Ovary (tissue), 9 donors: ENCODE data around the gene PCDHB5. TPM values are rescaled to one million over a fixed set of nuclear protein-coding genes. Genes with fewer than 3 reads are reported as not detected.
"Not testable (repeated sequence)": the region's sequence is repeated elsewhere in the genome, so short reads cannot be mapped to it uniquely, and the experiment has no call there.

Experiments used
- DNase-seq, 5 donors: peaks; one replicate each; pipeline ENCODE4 v3.0.0-alpha.2; 2019 to 2020
- H3K27ac ChIP-seq, 2 donors: fragments of 200-600 bp; one replicate each; pipeline versions ENCODE4 v1.5.1 to v1.8.0; 2019 to 2022
- H3K27me3 ChIP-seq: fragments of 200-600 bp; one replicate; pipeline ENCODE4 v1.8.0; 2022
- H3K36me3 ChIP-seq: fragments of 200-600 bp; sonication (generic); one replicate; pipeline ENCODE4 v1.5.1; 2019
- H3K4me1 ChIP-seq: one replicate; pipeline ENCODE4 v1.8.1; 2013; ENCODE audit warnings: mild to moderate bottlenecking, moderate library complexity; ENCODE audit not compliant: insufficient read depth
- H3K4me3 ChIP-seq: fragments of 200-600 bp; sonication (generic); one replicate; pipeline ENCODE4 v1.5.1; 2017
- H3K9me3 ChIP-seq, 2 donors: fragments of 200-600 bp in 1 of 2; sonication (generic) in 1 of 2; one replicate each; pipeline versions ENCODE4 v1.5.1 to v1.8.1; 2013 to 2019; ENCODE audit warnings: mild to moderate bottlenecking in 1 of 2, moderate library complexity in 1 of 2
- EP300 ChIP-seq: sonication (generic); formaldehyde crosslinking; IDR thresholded peaks from one replicate; pipeline ENCODE4 v1.6.1; 2017; ENCODE audit warnings: antibody characterized with exemption
- POLR2A ChIP-seq: fragments of 450-650 bp; IDR thresholded peaks from one replicate; pipeline ENCODE4 v1.6.1; 2017; ENCODE audit warnings: antibody characterized with exemption, mild to moderate bottlenecking, moderate library complexity
- WGBS, 3 donors: extraction: QIAGEN DNeasy Blood & Tissue Kit in 1 of 3; methylation state at CpG; one replicate each; pipeline versions ENCODE4 v1.1.5 to v1.1.7; 2013 to 2017; 5-methylcytosine and 5-hydroxymethylcytosine counted together
- intact Hi-C, 4 donors: fragments of 100-400 bp; cut with DNase I; formaldehyde crosslinking; loops; one replicate each; pipeline versions ENCODE4 v1.11.0 to v1.15.1; 2022 to 2023
- polyA plus RNA-seq, 2 donors: library from polyadenylated mRNA; stranded (reverse); fragments of 200-250 nt in 1 of 2; fragments of 350-450 nt in 1 of 2; fragmentation: Illumina TruSeq in 1 of 2; extraction: RNeasy Lipid Tissue Mini Kit (QIAGEN cat#74804) in 1 of 2; gene quantifications; one replicate each; pipeline ENCODE4 v1.2.3, GENCODE V29; 2013 to 2014
- total RNA-seq, 7 donors: library from RNA; depleted of rRNA in 2 of 7; stranded (reverse); fragments of >200 nt in 2 of 7; fragmentation: NEBNext Ultra II Directional in 3 of 7; extraction: Animal tissue kit (Norgen Biotek cat#: 25700) in 3 of 7; gene quantifications; one replicate each; pipeline versions ENCODE4 v1.1.0 to v1.2.4, GENCODE V29; 2016 to 2023
- TF ChIP-seq, protein P1 (sequence below), 3 donors: fragments of 450-650 bp in 2 of 3; fragments of 200-600 bp in 1 of 3; IDR thresholded peaks; one replicate each; pipeline versions ENCODE4 v1.5.1 to v1.8.0; 2016 to 2022; ENCODE audit warnings: antibody characterized with exemption in 3 of 3, mild to moderate bottlenecking in 1 of 3
- donor health status: DM: no; HTN: no; CAD: no; lungs with moderate emphysema.
- donor health status: DM: no; HTN: no; CAD: no.
- donor health status: Bipolar disorder and iron deficiency.
- donor health status: DM: yes; HTN: yes; CAD: no.
- donor health status: DM: no; HTN: no; CAD: no.
- donor health status: DM: yes; HTN: yes; CAD: no.

The PCDHB5 gene
- total and polyA plus RNA-seq, 9 donors: 7.3 to 16.2 (median 10.3) TPM

- WGBS, 3 donors: 12 to 21% (median 17%) methylated on average over 19 of the region's 19 CpGs
- no peak within 1 kb of the TSS for H3K27ac ChIP-seq
- H3K4me1 ChIP-seq: no peaks in the 10 kb centered on the region
- TF ChIP-seq, protein P1, sequence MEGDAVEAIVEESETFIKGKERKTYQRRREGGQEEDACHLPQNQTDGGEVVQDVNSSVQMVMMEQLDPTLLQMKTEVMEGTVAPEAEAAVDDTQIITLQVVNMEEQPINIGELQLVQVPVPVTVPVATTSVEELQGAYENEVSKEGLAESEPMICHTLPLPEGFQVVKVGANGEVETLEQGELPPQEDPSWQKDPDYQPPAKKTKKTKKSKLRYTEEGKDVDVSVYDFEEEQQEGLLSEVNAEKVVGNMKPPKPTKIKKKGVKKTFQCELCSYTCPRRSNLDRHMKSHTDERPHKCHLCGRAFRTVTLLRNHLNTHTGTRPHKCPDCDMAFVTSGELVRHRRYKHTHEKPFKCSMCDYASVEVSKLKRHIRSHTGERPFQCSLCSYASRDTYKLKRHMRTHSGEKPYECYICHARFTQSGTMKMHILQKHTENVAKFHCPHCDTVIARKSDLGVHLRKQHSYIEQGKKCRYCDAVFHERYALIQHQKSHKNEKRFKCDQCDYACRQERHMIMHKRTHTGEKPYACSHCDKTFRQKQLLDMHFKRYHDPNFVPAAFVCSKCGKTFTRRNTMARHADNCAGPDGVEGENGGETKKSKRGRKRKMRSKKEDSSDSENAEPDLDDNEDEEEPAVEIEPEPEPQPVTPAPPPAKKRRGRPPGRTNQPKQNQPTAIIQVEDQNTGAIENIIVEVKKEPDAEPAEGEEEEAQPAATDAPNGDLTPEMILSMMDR (IDR thresholded peaks at IDR 0.05): no peak
- TF ChIP-seq POLR2A (no peak), EP300 (no peak)
- H3K27me3 ChIP-seq: no peaks in the 10 kb centered on the region
- peak within 1 kb of the TSS; percentile 12 for H3K4me3 ChIP-seq
- no peaks in the 10 kb centered on the region for H3K36me3 ChIP-seq
- DNase-seq: peak; percentile 32 to 65 (median 47)
- intact Hi-C loops: no loop called here
- peaks cover 0 to 25% of the 10 kb centered on the region in 2 donors for H3K9me3 ChIP-seq
Observed at GRCh38 chr5:141100243-141100805, 34.7 kb upstream of the PCDHB5 start, which contains the start of gene PCDHB3. TSS of gene PCDHB3 (plus strand) at chr5:141100473. CDS start at chr5:141100650, 177 bp downstream.

GRCh38 chr5:141101059-141101458 lies 33.9 kb upstream of the PCDHB5 start:
- 28 to 48% (median 43%) methylated on average over 20 of the region's 20 CpGs for WGBS, 3 donors
- no peak overlapping the region for H3K4me3 ChIP-seq
- intact Hi-C loops: no loop called here
- H3K9me3 ChIP-seq: peaks cover 0 to 21% of the 10 kb centered on the region in 2 donors
- no peaks in the 10 kb centered on the region for H3K27me3 ChIP-seq
- no peaks in the 10 kb centered on the region for H3K36me3 ChIP-seq
- DNase-seq: no peak
- H3K27ac ChIP-seq: no peak overlapping the region
- H3K4me1 ChIP-seq: no peaks in the 10 kb centered on the region
- TF ChIP-seq, protein P1 (IDR thresholded peaks at IDR 0.05): no peak

- H3K27me3 ChIP-seq, DNase-seq, intact Hi-C loops, H3K27ac ChIP-seq, H3K36me3 ChIP-seq, H3K4me3 ChIP-seq, H3K4me1 ChIP-seq: not testable (repeated sequence)
- peaks cover 0 to 18% of the 10 kb centered on the region in 2 donors for H3K9me3 ChIP-seq
- WGBS, 3 donors: 34 to 44% (median 42%) methylated on average over 8 to 37 of the region's 39 CpGs
Observed at GRCh38 chr5:141102070-141102469, 32.9 kb upstream of the PCDHB5 start.

DNA sequence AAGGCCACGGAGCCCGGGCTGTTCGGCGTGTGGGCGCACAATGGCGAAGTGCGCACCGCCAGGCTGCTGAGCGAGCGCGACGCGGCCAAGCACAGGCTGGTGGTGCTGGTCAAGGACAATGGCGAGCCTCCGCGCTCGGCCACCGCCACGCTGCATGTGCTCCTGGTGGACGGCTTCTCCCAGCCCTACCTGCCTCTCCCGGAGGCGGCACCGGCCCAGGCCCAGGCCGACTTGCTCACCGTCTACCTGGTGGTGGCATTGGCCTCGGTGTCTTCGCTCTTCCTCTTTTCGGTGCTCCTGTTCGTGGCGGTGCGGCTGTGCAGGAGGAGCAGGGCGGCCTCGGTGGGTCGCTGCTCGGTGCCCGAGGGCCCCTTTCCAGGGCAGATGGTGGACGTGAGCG lies 32.5 kb upstream of the PCDHB5 start:
- H3K4me3 ChIP-seq, H3K27ac ChIP-seq, intact Hi-C loops, H3K4me1 ChIP-seq, DNase-seq, H3K27me3 ChIP-seq, H3K36me3 ChIP-seq: not testable (repeated sequence)
- 20 to 40% (median 24%) methylated on average over 2 to 35 of the region's 38 CpGs for WGBS, 3 donors
- peaks cover 0 to 18% of the 10 kb centered on the region in 2 donors for H3K9me3 ChIP-seq

DNA sequence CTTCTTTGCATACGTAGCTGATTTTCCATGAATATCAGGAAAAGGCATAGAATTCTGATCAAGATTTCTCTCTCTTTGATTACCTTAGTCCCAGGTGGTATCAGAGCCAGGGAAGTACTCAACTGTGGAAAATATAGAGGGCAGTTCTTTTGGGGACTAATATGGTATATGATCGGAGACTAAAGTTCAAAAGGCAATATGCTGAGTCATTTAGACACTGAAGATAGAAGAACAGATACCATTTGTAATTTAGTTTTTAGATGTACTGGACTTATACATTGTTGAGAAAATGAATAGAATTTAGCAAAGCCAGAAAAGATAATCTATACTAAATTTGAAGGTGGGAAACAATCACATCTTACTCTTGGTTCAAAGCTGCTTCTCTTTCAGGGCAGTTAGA lies 29.7 kb upstream of the PCDHB5 start:
- Histone ChIP-seq H3K4me3 (no peak overlapping the region), H3K27me3 (no peaks in the 10 kb centered on the region), H3K27ac (no peak overlapping the region), H3K4me1 (no peaks in the 10 kb centered on the region), H3K9me3 (peaks cover 0 to 15% of the 10 kb centered on the region in 2 donors), H3K36me3 (no peaks in the 10 kb centered on the region)
- TF ChIP-seq, protein P1 (IDR thresholded peaks at IDR 0.05): no peak
- TF ChIP-seq POLR2A (no peak), EP300 (no peak)
- no peak for DNase-seq
- 76 to 82% (median 80%) methylated on average over 2 of the region's 2 CpGs for WGBS, 3 donors
- intact Hi-C loops: no loop called here
